OCI-LY1 (cell line): ENCODE data around the gene RPS6KA2.

Source experiments
- H2AFZ ChIP-seq: fragments of 200-600 bp; sonication (generic), shearing (Covaris generic); 2 replicates; pipeline ENCODE4 v1.6.0; 2014; ENCODE audit warnings: antibody characterized with exemption, mild to moderate bottlenecking, low read length
- H3F3A ChIP-seq: fragments of 200-600 bp; sonication (generic), shearing (Covaris generic); 2 replicates; pipeline ENCODE4 v1.6.0; 2014; ENCODE audit warnings: mild to moderate bottlenecking, antibody characterized with exemption, low read length, moderate library complexity; ENCODE audit not compliant: insufficient read depth
- H3K27ac ChIP-seq: fragments of 200-600 bp; sonication (generic); 2 replicates; pipeline ENCODE4 v1.5.1; 2014; ENCODE audit warnings: low read length, mixed run types, mild to moderate bottlenecking, low read depth; ENCODE audit not compliant: poor library complexity, severe bottlenecking
- H3K27me3 ChIP-seq: fragments of 200-600 bp; sonication (generic); 2 replicates; pipeline ENCODE4 v1.6.0; 2014; ENCODE audit warnings: antibody characterized with exemption, mild to moderate bottlenecking, low read length, moderate library complexity; ENCODE audit not compliant: insufficient read depth
- H3K36me3 ChIP-seq: fragments of 200-600 bp; sonication (generic); 2 replicates; pipeline ENCODE4 v1.6.1; 2014; ENCODE audit warnings: mild to moderate bottlenecking, antibody characterized with exemption, low read length, moderate library complexity, mixed read lengths; ENCODE audit not compliant: insufficient read depth
- H3K4me1 ChIP-seq: fragments of 200-600 bp; sonication (generic); 2 replicates; pipeline ENCODE4 v1.5.1; 2014; ENCODE audit warnings: mild to moderate bottlenecking, low read length, moderate library complexity; ENCODE audit not compliant: insufficient read depth, severe bottlenecking
- H3K4me2 ChIP-seq: fragments of 200-600 bp; sonication (generic), shearing (Covaris generic); 2 replicates; pipeline ENCODE4 v1.6.1; 2014; ENCODE audit warnings: low read length
- H3K4me3 ChIP-seq: fragments of 200-600 bp; sonication (generic); 2 replicates; pipeline ENCODE4 v1.5.1; 2014; ENCODE audit warnings: low read length, low read depth, mild to moderate bottlenecking, mixed read lengths; ENCODE audit not compliant: poor library complexity, severe bottlenecking
- H3K79me2 ChIP-seq: fragments of 200-600 bp; shearing (Covaris generic); 2 replicates; pipeline ENCODE4 v1.6.1; 2016; ENCODE audit warnings: mixed run types, low read length, mixed read lengths; ENCODE audit not compliant: insufficient read depth
- H3K9ac ChIP-seq: fragments of 200-600 bp; sonication (generic), shearing (Covaris generic); 2 replicates; pipeline ENCODE4 v1.6.1; 2014; ENCODE audit warnings: mild to moderate bottlenecking, low read length, mixed read lengths
- H3K9me2 ChIP-seq: fragments of 200-600 bp; sonication (generic), shearing (Covaris generic); 2 replicates; pipeline ENCODE4 v1.6.1; 2014; ENCODE audit warnings: low read depth, mild to moderate bottlenecking, low read length, mixed read lengths
- H3K9me3 ChIP-seq: fragments of 200-600 bp; shearing (Covaris generic); 2 replicates; pipeline ENCODE4 v1.6.1; 2014; ENCODE audit warnings: low read length, mixed read lengths
- H4K20me1 ChIP-seq: fragments of 200-600 bp; sonication (generic), shearing (Covaris generic); 2 replicates; pipeline ENCODE4 v1.6.0; 2016; ENCODE audit warnings: mild to moderate bottlenecking, low read length; ENCODE audit not compliant: insufficient read depth
- EZH2 ChIP-seq: fragments of 200-600 bp; sonication (generic), shearing (Covaris generic); IDR thresholded peaks from 2 replicates; pipeline ENCODE4 v1.8.0; 2017; ENCODE audit warnings: borderline replicate concordance, mixed run types, mild to moderate bottlenecking, antibody characterized with exemption, low read length, moderate library complexity, mixed read lengths
- TF ChIP-seq, protein P1 (sequence below): fragments of 200-600 bp; sonication (generic), shearing (Covaris generic); IDR thresholded peaks from 2 replicates; pipeline ENCODE4 v1.5.1; 2017; ENCODE audit warnings: mild to moderate bottlenecking, antibody characterized with exemption, low read length, moderate library complexity, mixed read lengths

RPS6KA2 gene

DNA sequence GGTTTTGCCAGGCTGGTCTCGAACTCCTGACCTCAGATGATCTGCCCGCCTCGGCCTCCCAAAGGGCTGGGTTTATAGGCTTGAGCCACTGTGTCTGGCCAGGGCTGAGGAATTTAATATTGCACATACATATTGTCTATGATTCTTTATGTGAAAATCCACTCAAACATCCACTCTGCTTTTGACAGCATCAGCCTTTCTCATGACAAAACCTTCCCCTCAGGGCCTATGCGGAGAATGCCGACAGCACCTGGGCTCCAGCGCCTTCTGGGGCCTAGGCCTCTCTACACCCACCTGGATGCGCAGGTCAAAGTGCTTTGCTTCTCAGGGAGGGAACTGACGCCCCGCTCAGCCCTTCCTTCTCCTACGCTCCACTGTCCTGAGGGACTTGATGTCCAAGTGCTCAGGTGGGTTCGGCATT, 46.0 kb downstream of the RPS6KA2 start:
- H3K79me2 ChIP-seq, result no peaks in the 10 kb centered on the region
- H3K4me2 ChIP-seq, result no peak overlapping the region
- no peaks in the 10 kb centered on the region for H3K9me2 ChIP-seq
- H2AFZ ChIP-seq, result no peak overlapping the region
- H3K9ac ChIP-seq, result no peak overlapping the region
- no peaks in the 10 kb centered on the region for H3F3A ChIP-seq
- TF ChIP-seq, protein P1, sequence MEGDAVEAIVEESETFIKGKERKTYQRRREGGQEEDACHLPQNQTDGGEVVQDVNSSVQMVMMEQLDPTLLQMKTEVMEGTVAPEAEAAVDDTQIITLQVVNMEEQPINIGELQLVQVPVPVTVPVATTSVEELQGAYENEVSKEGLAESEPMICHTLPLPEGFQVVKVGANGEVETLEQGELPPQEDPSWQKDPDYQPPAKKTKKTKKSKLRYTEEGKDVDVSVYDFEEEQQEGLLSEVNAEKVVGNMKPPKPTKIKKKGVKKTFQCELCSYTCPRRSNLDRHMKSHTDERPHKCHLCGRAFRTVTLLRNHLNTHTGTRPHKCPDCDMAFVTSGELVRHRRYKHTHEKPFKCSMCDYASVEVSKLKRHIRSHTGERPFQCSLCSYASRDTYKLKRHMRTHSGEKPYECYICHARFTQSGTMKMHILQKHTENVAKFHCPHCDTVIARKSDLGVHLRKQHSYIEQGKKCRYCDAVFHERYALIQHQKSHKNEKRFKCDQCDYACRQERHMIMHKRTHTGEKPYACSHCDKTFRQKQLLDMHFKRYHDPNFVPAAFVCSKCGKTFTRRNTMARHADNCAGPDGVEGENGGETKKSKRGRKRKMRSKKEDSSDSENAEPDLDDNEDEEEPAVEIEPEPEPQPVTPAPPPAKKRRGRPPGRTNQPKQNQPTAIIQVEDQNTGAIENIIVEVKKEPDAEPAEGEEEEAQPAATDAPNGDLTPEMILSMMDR, result no peak
- no peak for TF ChIP-seq EZH2
- H3K36me3 ChIP-seq, result no peaks in the 10 kb centered on the region
- H3K27ac ChIP-seq, result no peak overlapping the region
- no peaks in the 10 kb centered on the region for H3K27me3 ChIP-seq
- no peaks in the 10 kb centered on the region for H4K20me1 ChIP-seq
- H3K4me1 ChIP-seq, result no peaks in the 10 kb centered on the region
- no peak overlapping the region for H3K4me3 ChIP-seq
- no peaks in the 10 kb centered on the region for H3K9me3 ChIP-seq

DNA sequence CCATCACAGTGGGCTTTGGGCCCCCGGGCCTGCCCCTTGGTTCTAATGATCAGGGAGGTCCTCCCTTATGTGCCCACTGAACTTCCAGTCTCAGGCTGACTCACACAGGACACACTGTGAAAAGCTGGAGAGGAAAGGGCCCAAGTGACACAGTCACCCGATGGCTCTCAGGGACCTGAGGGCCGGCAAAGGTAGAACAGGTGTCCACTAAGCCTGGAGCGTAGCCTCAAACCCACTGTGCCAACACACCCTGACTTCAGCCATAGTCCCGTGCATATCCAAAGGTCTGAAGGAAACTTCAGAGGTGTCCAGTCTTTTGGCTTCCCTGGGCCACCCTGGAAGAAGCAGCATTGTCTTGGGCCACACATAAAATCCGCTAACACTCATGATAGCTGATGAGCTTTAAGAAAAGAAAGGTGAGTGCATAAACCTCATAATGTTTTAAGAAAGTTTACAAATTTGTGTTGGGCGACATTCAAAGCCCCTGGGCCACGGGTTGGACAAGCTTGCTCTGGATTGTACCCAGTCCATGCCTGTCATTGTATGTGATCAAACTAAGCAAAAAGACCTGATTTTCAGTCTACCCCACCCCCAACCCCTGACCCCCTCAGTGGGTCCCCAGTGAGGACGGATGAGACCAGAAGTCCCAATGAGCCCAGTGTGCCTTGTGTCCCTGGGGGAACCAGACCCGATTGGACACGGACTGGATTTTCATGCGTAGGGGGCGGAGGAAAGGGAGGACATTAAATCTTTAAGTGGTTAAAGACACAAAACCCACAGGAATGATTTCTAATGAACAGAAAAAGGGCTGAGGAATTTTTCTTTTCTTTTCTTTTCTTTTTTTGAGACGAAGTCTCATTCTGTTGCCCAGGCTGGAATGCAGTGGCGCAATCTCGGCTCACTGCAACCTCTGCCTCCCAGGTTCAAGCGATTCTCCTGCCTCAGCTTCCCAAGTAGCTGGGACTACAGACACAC, 46.7 kb downstream of the RPS6KA2 start:
- TF ChIP-seq, protein P1, result no peak
- TF ChIP-seq EZH2, result no peak
- no peak overlapping the region for H2AFZ ChIP-seq
- no peak overlapping the region for H3K4me3 ChIP-seq
- H3K4me1 ChIP-seq, result no peaks in the 10 kb centered on the region
- H3K79me2 ChIP-seq, result no peaks in the 10 kb centered on the region
- no peaks in the 10 kb centered on the region for H3K9me2 ChIP-seq
- H3K27me3 ChIP-seq, result no peaks in the 10 kb centered on the region
- H3K9ac ChIP-seq, result no peak overlapping the region
- H3K27ac ChIP-seq, result no peak overlapping the region
- no peaks in the 10 kb centered on the region for H3K9me3 ChIP-seq
- no peaks in the 10 kb centered on the region for H3F3A ChIP-seq
- no peaks in the 10 kb centered on the region for H3K36me3 ChIP-seq
- no peaks in the 10 kb centered on the region for H4K20me1 ChIP-seq
- H3K4me2 ChIP-seq, result no peak overlapping the region

DNA sequence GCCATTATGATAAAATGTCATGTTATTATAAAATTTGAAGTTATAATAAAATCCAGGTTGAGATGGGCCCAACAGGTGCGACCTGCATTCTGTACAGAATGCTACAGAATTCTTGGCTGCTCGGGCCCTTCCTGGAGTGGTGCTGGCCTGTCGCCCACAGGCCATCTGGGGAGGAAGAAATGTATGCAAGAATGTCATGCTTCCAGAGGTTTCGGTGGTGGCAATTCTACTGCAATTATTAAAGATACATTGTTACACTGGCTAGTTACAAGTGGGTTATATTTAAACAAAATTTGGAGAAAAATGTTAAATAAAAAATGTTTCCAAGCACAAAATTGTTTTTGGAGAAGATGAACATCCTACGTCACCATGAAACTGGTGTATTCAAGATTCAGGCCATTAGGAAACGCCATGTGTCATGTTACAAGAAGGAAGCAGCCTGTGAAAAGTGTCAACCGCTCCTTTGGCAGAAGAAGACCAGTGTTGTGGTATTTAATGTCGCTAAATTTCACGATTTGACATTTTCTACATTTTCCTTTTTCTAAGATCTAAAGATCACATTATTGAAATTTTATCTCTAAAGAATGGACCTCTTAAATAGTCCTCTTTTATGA, 47.7 kb downstream of the RPS6KA2 start:
- Histone ChIP-seq H3F3A (no peaks in the 10 kb centered on the region), H3K4me3 (no peak overlapping the region), H3K4me1 (no peaks in the 10 kb centered on the region), H3K4me2 (no peak overlapping the region), H2AFZ (no peak overlapping the region), H3K27ac (no peak overlapping the region), H3K36me3 (no peaks in the 10 kb centered on the region), H3K9ac (no peak overlapping the region), H3K27me3 (no peaks in the 10 kb centered on the region), H3K9me2 (no peaks in the 10 kb centered on the region), H3K9me3 (no peaks in the 10 kb centered on the region), H3K79me2 (no peaks in the 10 kb centered on the region), H4K20me1 (no peaks in the 10 kb centered on the region)
- TF ChIP-seq, protein P1, result no peak
- TF ChIP-seq EZH2, result no peak
